ENCODE results near the gene TMOD3.

Gene TMOD3

DNA sequence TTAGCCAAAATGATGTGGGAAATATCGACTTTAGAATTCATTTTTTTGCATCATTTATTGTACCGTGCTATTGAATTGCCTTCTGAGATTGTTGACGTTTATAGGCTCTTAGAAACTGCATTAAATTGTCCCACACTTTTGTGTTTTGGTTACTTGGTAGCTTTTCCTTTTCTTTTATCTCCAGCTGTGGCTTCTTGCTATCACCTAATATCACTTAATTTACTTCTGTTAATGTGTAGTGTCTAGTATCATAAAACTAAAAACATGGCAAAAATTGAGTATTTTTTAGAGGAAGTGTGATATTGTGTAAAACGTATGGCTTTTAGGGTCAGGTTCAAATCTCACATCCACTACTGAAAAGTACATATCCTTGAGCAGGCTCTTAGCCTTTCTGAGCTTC, 11.2 kb downstream of the TMOD3 start:
- in situ Hi-C loops (cut with HindIII; ENCODE audit: low sequenced_read_pairs): no loop called here
- DNase-seq (ENCODE audit: low read depth, low spot score): no peak
- no peak for TF ChIP-seq CTCF (IDR thresholded peaks at IDR 0.05; ENCODE audit: low read depth, low read length)
- H3K4me3 ChIP-seq (ENCODE audit: low read depth, low read length): no peak overlapping the region

GRCh38 chr15:51841406-51842040, 12.1 kb downstream of the TMOD3 start:
- in situ Hi-C loops (cut with HindIII; ENCODE audit: low sequenced_read_pairs): no loop called here
- H3K4me3 ChIP-seq (ENCODE audit: low read depth, low read length): no peak overlapping the region
- DNase-seq (ENCODE audit: low read depth, low spot score): no peak
- TF ChIP-seq CTCF (IDR thresholded peaks at IDR 0.05; ENCODE audit: low read depth, low read length): no peak

DNA sequence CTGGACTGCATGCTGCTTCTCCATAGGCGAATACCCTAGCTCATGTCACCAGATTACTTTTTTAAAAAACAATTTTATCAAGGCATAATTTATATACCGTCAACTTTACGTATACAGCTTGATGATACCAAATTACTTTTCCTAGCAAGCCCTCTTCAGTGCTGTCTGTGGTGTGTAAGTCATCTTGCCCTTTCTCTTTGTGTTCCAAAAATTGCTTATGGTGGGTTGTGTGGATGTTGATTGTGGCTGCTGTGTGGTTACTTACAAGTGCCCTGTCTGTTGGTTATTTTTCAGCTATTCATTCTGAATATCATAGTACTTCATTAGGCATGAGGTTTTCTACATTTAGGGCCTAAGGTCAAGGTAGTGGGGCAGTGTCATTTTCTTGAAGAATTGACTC, 12.8 kb downstream of the TMOD3 start:
- DNase-seq (ENCODE audit: low read depth, low spot score): no peak
- in situ Hi-C loops (cut with HindIII; ENCODE audit: low sequenced_read_pairs): no loop called here
- H3K4me3 ChIP-seq (ENCODE audit: low read depth, low read length): no peak overlapping the region
- TF ChIP-seq CTCF (IDR thresholded peaks at IDR 0.05; ENCODE audit: low read depth, low read length): no peak

DNA sequence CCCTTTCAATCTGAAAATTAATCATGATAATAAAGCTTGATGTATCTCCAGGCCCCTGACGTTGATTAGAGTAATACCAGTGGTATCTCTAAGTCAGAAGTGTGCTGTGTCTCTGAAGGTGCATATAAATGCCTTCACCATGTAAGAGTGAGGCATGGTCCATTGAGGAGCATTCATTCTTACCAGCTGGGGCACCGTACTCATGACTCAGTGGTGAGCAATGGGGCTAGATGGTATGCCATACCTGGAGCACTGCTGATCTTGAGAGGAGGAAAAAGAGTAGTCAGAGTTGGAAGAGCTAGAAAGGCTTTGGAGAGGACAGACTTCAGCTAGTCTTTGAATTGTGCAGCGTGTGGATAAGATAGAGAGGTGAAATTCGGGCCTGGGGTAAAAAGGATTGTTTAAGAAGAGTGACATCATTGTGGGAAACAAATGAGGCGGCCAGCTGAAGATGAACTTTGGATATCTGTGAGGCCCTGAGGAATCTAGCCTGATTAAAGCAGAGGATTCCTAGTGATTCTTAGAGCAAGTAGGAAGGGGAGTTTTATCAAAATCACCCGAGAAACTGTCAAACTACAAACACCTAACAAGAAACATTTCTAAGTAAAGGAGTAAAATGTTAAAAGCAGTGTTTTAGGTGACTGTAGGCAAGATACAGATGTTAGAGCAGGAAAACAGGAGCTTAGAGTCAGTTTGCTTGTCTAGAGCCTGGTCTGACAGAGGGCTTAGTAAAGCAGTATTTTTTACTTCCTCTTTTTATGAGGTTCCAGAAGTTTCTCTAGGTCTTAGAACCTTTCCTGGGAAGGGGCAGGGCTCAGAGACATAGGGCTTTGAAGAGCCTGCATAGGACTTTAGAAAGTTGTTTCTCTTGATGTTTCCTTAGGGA, 13.6 kb downstream of the TMOD3 start:
- in situ Hi-C loops (cut with HindIII; ENCODE audit: low sequenced_read_pairs): no loop called here
- no peak for TF ChIP-seq CTCF (IDR thresholded peaks at IDR 0.05; ENCODE audit: low read depth, low read length)
- no peak overlapping the region for H3K4me3 ChIP-seq (ENCODE audit: low read depth, low read length)
- DNase-seq (ENCODE audit: low read depth, low spot score): peak; percentile 65

GRCh38 chr15:51844747-51845426, 15.4 kb downstream of the TMOD3 start:
- in situ Hi-C loops (cut with HindIII; ENCODE audit: low sequenced_read_pairs): no loop called here
- TF ChIP-seq CTCF (IDR thresholded peaks at IDR 0.05; ENCODE audit: low read depth, low read length): no peak
- H3K4me3 ChIP-seq (ENCODE audit: low read depth, low read length): no peak overlapping the region
- DNase-seq (ENCODE audit: low read depth, low spot score): peak; percentile 17

GRCh38 chr15:51846066-51846462, 16.6 kb downstream of the TMOD3 start:
- in situ Hi-C loops (cut with HindIII; ENCODE audit: low sequenced_read_pairs): no loop called here
- no peak for DNase-seq (ENCODE audit: low read depth, low spot score)
- H3K4me3 ChIP-seq (ENCODE audit: low read depth, low read length): no peak overlapping the region
- TF ChIP-seq CTCF (IDR thresholded peaks at IDR 0.05; ENCODE audit: low read depth, low read length): no peak

Measured in astrocyte of the spinal cord (primary cell).